SK-N-SH (cell line): ENCODE measurements around the gene WT1. TPM values are rescaled to one million over a fixed set of nuclear protein-coding genes. Genes with fewer than 3 reads are reported as not detected.

Experiments
- CTCF ChIA-PET: fragments of 300-600, 350-600 bp; formaldehyde crosslinking; extraction: SDS; loops from one replicate; lab custom pipeline; 2021; lab: Yijun Ruan, JAX
- POLR2A ChIA-PET: fragments of 350-600 bp; sonication (Branson Sonifier 250); formaldehyde crosslinking; extraction: SDS; loops from one replicate; lab custom pipeline; 2020; ENCODE audit warnings: antibody characterized with exemption, inconsistent platforms; lab: Yijun Ruan, JAX
- DNase-seq: peaks from one replicate; pipeline ENCODE4 v3.0.0; 2012
- H2AFZ ChIP-seq: fragments of 200-600 bp; sonication (generic); 2 replicates; pipeline ENCODE4 v1.8.1; 2016; ENCODE audit warnings: antibody characterized with exemption, mild to moderate bottlenecking, low read depth
- H3F3A ChIP-seq: fragments of 200-600 bp; sonication (generic); replicated peaks from 2 replicates; pipeline ENCODE3; 2016; ENCODE audit warnings: antibody characterized with exemption, mild to moderate bottlenecking; ENCODE audit not compliant: insufficient read depth
- H3K27ac ChIP-seq, 2 experiments: fragments of 200-500 bp in 1 of 2; fragments of 200-600 bp in 1 of 2; sonication (Bioruptor generic) in 1 of 2; sonication (generic), shearing (Covaris generic) in 1 of 2; 2 replicates each; pipeline versions ENCODE4 v1.5.1 to v1.6.1; 2014 to 2016; ENCODE audit warnings: low read depth in 2 of 2, inconsistent platforms in 1 of 2, low read length in 1 of 2, mild to moderate bottlenecking in 1 of 2, mixed read lengths in 1 of 2
- H3K27me3 ChIP-seq: fragments of 200-600 bp; sonication (generic), shearing (Covaris generic); 2 replicates; pipeline ENCODE4 v1.6.1; 2016; ENCODE audit warnings: mixed run types; ENCODE audit not compliant: insufficient read depth
- H3K36me3 ChIP-seq, 2 experiments: fragments of 200-500 bp in 1 of 2; fragments of 200-600 bp in 1 of 2; sonication (Bioruptor generic) in 1 of 2; sonication (generic) in 1 of 2; replicated peaks in 1 of 2; 2 replicates each; pipeline versions ENCODE3 to v1.5.1; 2014 to 2016; ENCODE audit warnings: low read length in 1 of 2, mild to moderate bottlenecking in 1 of 2; ENCODE audit not compliant: insufficient read depth in 2 of 2, control insufficient read depth in 1 of 2
- H3K4me1 ChIP-seq, 2 experiments: fragments of 200-500 bp in 1 of 2; fragments of 200-600 bp in 1 of 2; sonication (Bioruptor generic) in 1 of 2; sonication (generic), shearing (Covaris generic) in 1 of 2; 2 replicates each; pipeline versions ENCODE4 v1.5.1 to v1.6.1; 2014 to 2016; ENCODE audit warnings: low read depth in 1 of 2, low read length in 1 of 2, mixed run types in 1 of 2; ENCODE audit not compliant: insufficient read depth in 2 of 2, control insufficient read depth in 1 of 2
- H3K4me2 ChIP-seq: fragments of 200-600 bp; sonication (generic), shearing (Covaris generic); 2 replicates; pipeline ENCODE4 v1.6.1; 2017; ENCODE audit warnings: mixed run types
- H3K4me3 ChIP-seq, 2 experiments: fragments of 200-500 bp in 1 of 2; fragments of 200-600 bp in 1 of 2; sonication (Bioruptor generic) in 1 of 2; sonication (generic), shearing (Covaris generic) in 1 of 2; 2 replicates each; pipeline versions ENCODE4 v1.5.1 to v1.8.1; 2014 to 2016; ENCODE audit warnings: low read depth in 2 of 2, inconsistent platforms in 1 of 2, low read length in 1 of 2, mild to moderate bottlenecking in 1 of 2, mixed read lengths in 1 of 2, moderate library complexity in 1 of 2
- H3K79me2 ChIP-seq: fragments of 200-600 bp; sonication (generic); 2 replicates; pipeline ENCODE4 v1.8.1; 2017; ENCODE audit warnings: mild to moderate bottlenecking; ENCODE audit not compliant: insufficient read depth
- H3K9ac ChIP-seq: fragments of 200-600 bp; sonication (generic); 2 replicates; pipeline ENCODE4 v1.6.1; 2017; ENCODE audit warnings: mixed run types
- H3K9me2 ChIP-seq: fragments of 200-600 bp; sonication (generic); 2 replicates; pipeline ENCODE4 v1.6.1; 2017; ENCODE audit warnings: mixed run types
- H3K9me3 ChIP-seq: fragments of 200-600 bp; sonication (generic); 2 replicates; pipeline ENCODE4 v1.6.1; 2017; ENCODE audit warnings: mixed run types, mild to moderate bottlenecking, moderate library complexity
- H4K20me1 ChIP-seq: fragments of 200-600 bp; sonication (generic); 2 replicates; pipeline ENCODE4 v1.6.1; 2017; ENCODE audit warnings: mild to moderate bottlenecking, mixed run types; ENCODE audit not compliant: insufficient read depth
- FOXJ3 ChIP-seq: sonication (generic); formaldehyde crosslinking; IDR thresholded peaks from 2 replicates; pipeline ENCODE4 v1.5.1; 2020; ENCODE audit warnings: mild to moderate bottlenecking, missing genetic modification reagents
- FOXM1 ChIP-seq: IDR thresholded peaks from 2 replicates; pipeline ENCODE4 v1.4.0; 2012; ENCODE audit warnings: low read depth, mild to moderate bottlenecking
- GABPA ChIP-seq: IDR thresholded peaks from 2 replicates; pipeline ENCODE4 v1.4.0; 2012; ENCODE audit warnings: low read depth, mild to moderate bottlenecking
- GATA2 ChIP-seq: sonication (generic); formaldehyde crosslinking; IDR thresholded peaks from 2 replicates; pipeline ENCODE4 v1.5.0; 2020; ENCODE audit warnings: mild to moderate bottlenecking, missing genetic modification reagents
- JUND ChIP-seq: IDR thresholded peaks from 2 replicates; pipeline ENCODE4 v1.4.0; 2012
- MEF2A ChIP-seq: IDR thresholded peaks from 2 replicates; pipeline ENCODE4 v1.4.0; 2012; ENCODE audit warnings: low read depth, borderline replicate concordance
- NFIC ChIP-seq: IDR thresholded peaks from 2 replicates; pipeline ENCODE4 v1.4.0; 2012; ENCODE audit warnings: borderline replicate concordance
- NRF1 ChIP-seq: IDR thresholded peaks from 2 replicates; pipeline ENCODE4 v1.6.1; 2012; ENCODE audit warnings: low read depth, mild to moderate bottlenecking, low read length
- POLR2AphosphoS5 ChIP-seq: IDR thresholded peaks from 2 replicates; pipeline ENCODE4 v1.6.1; 2012; ENCODE audit warnings: low read depth, low read length
- RCOR1 ChIP-seq: fragments of 150-350 bp; IDR thresholded peaks from 2 replicates; pipeline ENCODE4 v1.6.1; 2017; ENCODE audit warnings: antibody characterized with exemption, low read length
- RFX5 ChIP-seq: IDR thresholded peaks from 2 replicates; pipeline ENCODE4 v1.6.1; 2012; ENCODE audit warnings: mild to moderate bottlenecking, improper control_type of control experiment, low read length
- SIN3A ChIP-seq: IDR thresholded peaks from 2 replicates; pipeline ENCODE4 v1.6.1; 2012; ENCODE audit warnings: low read depth, mild to moderate bottlenecking, low read length, moderate library complexity, borderline replicate concordance
- SMC3 ChIP-seq: IDR thresholded peaks from 2 replicates; pipeline ENCODE4 v1.6.1; 2012; ENCODE audit warnings: low read depth, low read length, improper control_type of control experiment
- TAF1 ChIP-seq: IDR thresholded peaks from 2 replicates; pipeline ENCODE4 v1.6.1; 2012; ENCODE audit warnings: low read depth, mild to moderate bottlenecking, low read length, moderate library complexity, borderline replicate concordance
- WGBS: methylation state at CpG from one replicate; pipeline ENCODE4 v1.1.6; 2017; ENCODE audit warnings: low lambda C conversion rate; 5-methylcytosine and 5-hydroxymethylcytosine counted together
- polyA plus RNA-seq, 3 experiments: library from polyadenylated mRNA; depleted of rRNA; stranded (reverse); fragments of >200 nt; gene quantifications; 2 replicates each; pipeline ENCODE4 v1.2.3, GENCODE V29; 2012
- TF ChIP-seq, protein P1 (sequence below): IDR thresholded peaks from 2 replicates; pipeline ENCODE4; 2012
- TF ChIP-seq, protein P2 (sequence below): fragments of 150-350 bp; IDR thresholded peaks from 2 replicates; pipeline ENCODE4 v1.6.1; 2016; ENCODE audit warnings: mild to moderate bottlenecking, low read depth, low read length
- TF ChIP-seq, protein P3 (sequence below): IDR thresholded peaks from 2 replicates; pipeline ENCODE4 v1.4.0; 2012; ENCODE audit warnings: low read depth, borderline replicate concordance
- TF ChIP-seq, protein P4 (sequence below): fragments of 200-600 bp; sonication (generic); IDR thresholded peaks from 2 replicates; pipeline ENCODE4 v1.6.1; 2017; ENCODE audit warnings: antibody characterized with exemption, mild to moderate bottlenecking, moderate library complexity

The WT1 gene
- polyA plus RNA-seq, 1 of the 3 experiments (the other 2 are of a cell fraction) = 0.49 TPM

DNA sequence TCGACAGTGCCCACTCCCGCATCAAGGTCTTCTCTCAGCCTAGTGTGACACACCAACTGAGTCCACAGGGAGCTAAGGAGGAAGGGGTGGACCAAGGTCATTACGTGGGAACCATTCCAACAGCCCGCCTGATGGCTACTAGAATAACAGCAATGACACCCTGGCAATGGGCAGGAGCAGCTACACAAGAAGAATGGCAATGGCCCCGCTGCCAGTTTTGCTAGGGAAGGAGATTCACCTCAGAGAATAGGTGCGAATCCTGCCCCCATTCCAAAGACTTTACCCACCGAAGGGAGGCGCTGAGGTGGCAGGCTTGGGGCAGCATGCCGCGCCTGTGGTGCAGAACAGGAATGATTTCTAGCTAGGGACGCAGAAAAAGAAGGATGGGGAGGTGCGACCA, 9.1 kb downstream of the WT1 start:
- ChIA-PET POLR2A (no interaction called here), CTCF (no interaction called here)
- Histone ChIP-seq H3K9ac (no peak overlapping the region), H3K4me3 (no peak overlapping the region), H3K9me2 (no peaks in the 10 kb centered on the region), H3K79me2 (no peaks in the 10 kb centered on the region), H3K36me3 (no peaks in the 10 kb centered on the region), H3K4me1 (peaks cover under 1 to 16% of the 10 kb centered on the region in 2 experiments; a peak in 2 of 4 replicates), H3K9me3 (no peaks in the 10 kb centered on the region), H3K27ac (no peak overlapping the region), H3F3A (peaks cover 4% of the 10 kb centered on the region), H2AFZ (no peak overlapping the region), H3K27me3 (peaks cover 56% of the 10 kb centered on the region), H3K4me2 (no peak overlapping the region), H4K20me1 (no peaks in the 10 kb centered on the region)
- TF ChIP-seq, protein P1, sequence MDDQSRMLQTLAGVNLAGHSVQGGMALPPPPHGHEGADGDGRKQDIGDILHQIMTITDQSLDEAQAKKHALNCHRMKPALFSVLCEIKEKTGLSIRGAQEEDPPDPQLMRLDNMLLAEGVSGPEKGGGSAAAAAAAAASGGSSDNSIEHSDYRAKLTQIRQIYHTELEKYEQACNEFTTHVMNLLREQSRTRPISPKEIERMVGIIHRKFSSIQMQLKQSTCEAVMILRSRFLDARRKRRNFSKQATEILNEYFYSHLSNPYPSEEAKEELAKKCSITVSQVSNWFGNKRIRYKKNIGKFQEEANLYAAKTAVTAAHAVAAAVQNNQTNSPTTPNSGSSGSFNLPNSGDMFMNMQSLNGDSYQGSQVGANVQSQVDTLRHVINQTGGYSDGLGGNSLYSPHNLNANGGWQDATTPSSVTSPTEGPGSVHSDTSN = no peak
- TF ChIP-seq, protein P2, sequence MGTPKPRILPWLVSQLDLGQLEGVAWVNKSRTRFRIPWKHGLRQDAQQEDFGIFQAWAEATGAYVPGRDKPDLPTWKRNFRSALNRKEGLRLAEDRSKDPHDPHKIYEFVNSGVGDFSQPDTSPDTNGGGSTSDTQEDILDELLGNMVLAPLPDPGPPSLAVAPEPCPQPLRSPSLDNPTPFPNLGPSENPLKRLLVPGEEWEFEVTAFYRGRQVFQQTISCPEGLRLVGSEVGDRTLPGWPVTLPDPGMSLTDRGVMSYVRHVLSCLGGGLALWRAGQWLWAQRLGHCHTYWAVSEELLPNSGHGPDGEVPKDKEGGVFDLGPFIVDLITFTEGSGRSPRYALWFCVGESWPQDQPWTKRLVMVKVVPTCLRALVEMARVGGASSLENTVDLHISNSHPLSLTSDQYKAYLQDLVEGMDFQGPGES = no peak
- TF ChIP-seq NFIC = no peak
- TF ChIP-seq GABPA = no peak
- TF ChIP-seq FOXJ3 (CRISPR knock-in tag) = no peak
- no peak for TF ChIP-seq SMC3
- no peak for TF ChIP-seq MEF2A
- TF ChIP-seq FOXM1 = no peak
- TF ChIP-seq NRF1 = no peak
- no peak for TF ChIP-seq POLR2AphosphoS5
- TF ChIP-seq JUND = no peak
- no peak for TF ChIP-seq GATA2 (CRISPR knock-in tag)
- TF ChIP-seq SIN3A = no peak
- TF ChIP-seq RFX5 = no peak
- TF ChIP-seq TAF1 = no peak
- no peak for TF ChIP-seq RCOR1
- TF ChIP-seq, protein P3, sequence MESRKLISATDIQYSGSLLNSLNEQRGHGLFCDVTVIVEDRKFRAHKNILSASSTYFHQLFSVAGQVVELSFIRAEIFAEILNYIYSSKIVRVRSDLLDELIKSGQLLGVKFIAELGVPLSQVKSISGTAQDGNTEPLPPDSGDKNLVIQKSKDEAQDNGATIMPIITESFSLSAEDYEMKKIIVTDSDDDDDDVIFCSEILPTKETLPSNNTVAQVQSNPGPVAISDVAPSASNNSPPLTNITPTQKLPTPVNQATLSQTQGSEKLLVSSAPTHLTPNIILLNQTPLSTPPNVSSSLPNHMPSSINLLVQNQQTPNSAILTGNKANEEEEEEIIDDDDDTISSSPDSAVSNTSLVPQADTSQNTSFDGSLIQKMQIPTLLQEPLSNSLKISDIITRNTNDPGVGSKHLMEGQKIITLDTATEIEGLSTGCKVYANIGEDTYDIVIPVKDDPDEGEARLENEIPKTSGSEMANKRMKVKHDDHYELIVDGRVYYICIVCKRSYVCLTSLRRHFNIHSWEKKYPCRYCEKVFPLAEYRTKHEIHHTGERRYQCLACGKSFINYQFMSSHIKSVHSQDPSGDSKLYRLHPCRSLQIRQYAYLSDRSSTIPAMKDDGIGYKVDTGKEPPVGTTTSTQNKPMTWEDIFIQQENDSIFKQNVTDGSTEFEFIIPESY = no peak
- TF ChIP-seq, protein P4, sequence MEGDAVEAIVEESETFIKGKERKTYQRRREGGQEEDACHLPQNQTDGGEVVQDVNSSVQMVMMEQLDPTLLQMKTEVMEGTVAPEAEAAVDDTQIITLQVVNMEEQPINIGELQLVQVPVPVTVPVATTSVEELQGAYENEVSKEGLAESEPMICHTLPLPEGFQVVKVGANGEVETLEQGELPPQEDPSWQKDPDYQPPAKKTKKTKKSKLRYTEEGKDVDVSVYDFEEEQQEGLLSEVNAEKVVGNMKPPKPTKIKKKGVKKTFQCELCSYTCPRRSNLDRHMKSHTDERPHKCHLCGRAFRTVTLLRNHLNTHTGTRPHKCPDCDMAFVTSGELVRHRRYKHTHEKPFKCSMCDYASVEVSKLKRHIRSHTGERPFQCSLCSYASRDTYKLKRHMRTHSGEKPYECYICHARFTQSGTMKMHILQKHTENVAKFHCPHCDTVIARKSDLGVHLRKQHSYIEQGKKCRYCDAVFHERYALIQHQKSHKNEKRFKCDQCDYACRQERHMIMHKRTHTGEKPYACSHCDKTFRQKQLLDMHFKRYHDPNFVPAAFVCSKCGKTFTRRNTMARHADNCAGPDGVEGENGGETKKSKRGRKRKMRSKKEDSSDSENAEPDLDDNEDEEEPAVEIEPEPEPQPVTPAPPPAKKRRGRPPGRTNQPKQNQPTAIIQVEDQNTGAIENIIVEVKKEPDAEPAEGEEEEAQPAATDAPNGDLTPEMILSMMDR = no peak
- DNase-seq = no peak
- 17% methylated on average over 9 of the region's 12 CpGs for WGBS
